GM18498 (cell line): ENCODE data around the gene CHPF.

Source experiments
- ATAC-seq: cut with Tn5 transposase; IDR thresholded peaks from one replicate; pipeline ENCODE4 v1.9.1; 2021; ENCODE audit warnings: mild to moderate bottlenecking, moderate library complexity; ENCODE audit not compliant: unreplicated experiment

CHPF gene

GRCh38 chr2:219515874-219516629 is 27.6 kb downstream of the CHPF start:
- no peak for ATAC-seq

- ATAC-seq, result no peak
Observed at GRCh38 chr2:219514836-219515235, 28.8 kb downstream of the CHPF start.

GRCh38 chr2:219514196-219514761 is 29.3 kb downstream of the CHPF start, which contains the start of gene ASIC4:
Gene ASIC4, plus strand, starts transcription at chr2:219514482. Its CDS starts 243 bp downstream, at chr2:219514725.
- ATAC-seq, result no peak

- no peak for ATAC-seq
Observed at GRCh38 chr2:219513787-219514186, 29.8 kb downstream of the CHPF start.

- no peak for ATAC-seq
Observed at GRCh38 chr2:219512524-219513216, 30.9 kb downstream of the CHPF start.

- no peak for ATAC-seq
Observed at GRCh38 chr2:219511547-219512325, 31.9 kb downstream of the CHPF start.

GRCh38 chr2:219510512-219511135 is 33.0 kb downstream of the CHPF start:
- no peak for ATAC-seq

- ATAC-seq, result peak; percentile 60
Observed at GRCh38 chr2:219509780-219510511, 33.7 kb downstream of the CHPF start.

- ATAC-seq, result peak; percentile 17
Observed at GRCh38 chr2:219508971-219509779, 34.4 kb downstream of the CHPF start.

GRCh38 chr2:219508444-219508734 is 35.2 kb downstream of the CHPF start:
- ATAC-seq, result no peak

GRCh38 chr2:219507581-219508443 is 35.8 kb downstream of the CHPF start:
- no peak for ATAC-seq

GRCh38 chr2:219506802-219507526 is 36.6 kb downstream of the CHPF start:
- ATAC-seq, result no peak

- no peak for ATAC-seq
Observed at GRCh38 chr2:219506153-219506801, 37.3 kb downstream of the CHPF start.

- ATAC-seq, result no peak
Observed at GRCh38 chr2:219505585-219505984, 38.0 kb downstream of the CHPF start.

GRCh38 chr2:219502618-219503017 is 41.0 kb downstream of the CHPF start:
- no peak for ATAC-seq

GRCh38 chr2:219501849-219502248 is 41.8 kb downstream of the CHPF start:
- no peak for ATAC-seq

- ATAC-seq, result no peak
Observed at GRCh38 chr2:219500135-219500534, 43.5 kb downstream of the CHPF start.
